Activated naive CD4-positive, alpha-beta T cell treated with anti-CD3 and anti-CD28 coated beads, Interleukin-2, amount 50 U/mL, for 72 hours (primary cell): ENCODE results near the gene HACE1. TPM values are rescaled to one million over a fixed set of nuclear protein-coding genes. Genes with fewer than 3 reads are reported as not detected.
"Not testable (repeated sequence)": the region's sequence is repeated elsewhere in the genome, so short reads cannot be mapped to it uniquely, and the experiment has no call there.

Experiments
- ATAC-seq, 2 donors: fragments of 150-1000 bp; cut with Tn5 transposase; 2 replicates each; pipeline ENCODE4 v1.10.0; 2021; ENCODE audit warnings: mild to moderate bottlenecking in 2 of 2, moderate library complexity in 2 of 2
- DNase-seq, 2 donors: peaks; one replicate each; pipeline ENCODE4 v3.0.0; 2021 to 2022; ENCODE audit warnings: low spot score in 2 of 2
- H3K27ac Mint-ChIP-seq, 2 donors: one replicate each; pipeline ENCODE4 v1.8.0; 2022; ENCODE audit warnings: mild to moderate bottlenecking in 2 of 2, mixed read lengths in 2 of 2
- H3K36me3 Mint-ChIP-seq, 2 donors: one replicate each; pipeline ENCODE4 v1.8.0; 2022; ENCODE audit warnings: mixed read lengths in 2 of 2
- H3K9me3 Mint-ChIP-seq, 2 donors: one replicate each; pipeline ENCODE4 v1.8.0; 2022; ENCODE audit warnings: mixed read lengths in 2 of 2
- total RNA-seq, 2 donors: library from RNA; stranded (reverse); gene quantifications; one replicate each; pipeline ENCODE4 v1.2.3, GENCODE V29; 2022

The HACE1 gene
- total RNA-seq, 2 donors from 2014 or later = 14.1 to 25.1 TPM

GRCh38 chr6:104789770-104790190, 69.9 kb downstream of the HACE1 start:
- H3K9me3 Mint-ChIP-seq = no peaks in the 10 kb centered on the region
- peak in 1 of 2 donors; percentile 17 for DNase-seq

DNA sequence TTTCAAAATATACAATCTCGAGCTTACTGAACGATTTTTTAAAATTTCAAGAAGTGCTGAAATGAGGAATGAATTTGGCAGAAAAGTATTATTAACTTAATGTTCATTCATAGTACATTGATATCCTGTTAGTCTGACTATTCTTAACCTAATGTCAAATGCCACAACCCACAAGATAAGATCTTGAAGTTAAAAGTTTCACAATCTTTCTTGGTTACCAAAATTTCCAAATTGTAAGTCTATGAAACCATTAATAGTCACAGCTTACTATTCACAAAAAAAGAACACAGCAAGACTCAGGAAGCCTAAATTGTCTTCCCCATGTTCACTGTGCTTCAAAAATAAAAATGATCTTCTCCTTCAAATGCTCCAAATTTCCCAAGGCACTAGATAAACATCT, 71.3 kb downstream of the HACE1 start:
- Mint-ChIP-seq H3K27ac (peak overlapping the region in 1 of 2 donors; percentile 42), H3K9me3 (no peaks in the 10 kb centered on the region), H3K36me3 (peaks cover 1 to 14% of the 10 kb centered on the region in 2 donors)
- ATAC-seq (no peak), DNase-seq (no peak)

More at GRCh38 chr6:104789770-104790190, 69.9 kb downstream of the HACE1 start:
- Mint-ChIP-seq H3K27ac (peak overlapping the region; percentile 77 to 80), H3K36me3 (peaks cover 0 to 14% of the 10 kb centered on the region in 2 donors)
- ATAC-seq = peak; percentile 91 to 95

DNA sequence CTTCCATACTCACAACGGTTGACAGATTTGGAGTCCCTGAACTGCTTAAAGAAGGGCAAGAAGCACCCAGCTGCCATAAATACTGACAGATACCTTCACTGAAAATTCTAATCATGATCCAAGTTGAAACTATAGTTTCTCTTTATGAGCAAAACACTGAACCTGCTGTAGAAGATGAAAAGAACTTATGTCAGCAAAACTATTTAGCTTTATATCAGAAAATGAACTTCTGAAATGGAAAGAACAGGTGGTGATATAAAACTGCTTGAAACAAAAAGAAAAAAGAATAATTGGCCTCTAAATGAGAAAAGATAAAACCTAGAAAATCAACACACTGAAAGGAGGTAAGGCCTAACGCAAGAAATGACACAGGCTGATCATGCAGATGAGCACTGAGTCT, 72.4 kb downstream of the HACE1 start:
- DNase-seq (no peak), ATAC-seq (peak in 1 of 2 donors; percentile 47)
- Mint-ChIP-seq H3K36me3 (peaks cover 7 to 14% of the 10 kb centered on the region in 2 donors), H3K27ac (peak overlapping the region in 1 of 2 donors; percentile 83), H3K9me3 (no peaks in the 10 kb centered on the region)

DNA sequence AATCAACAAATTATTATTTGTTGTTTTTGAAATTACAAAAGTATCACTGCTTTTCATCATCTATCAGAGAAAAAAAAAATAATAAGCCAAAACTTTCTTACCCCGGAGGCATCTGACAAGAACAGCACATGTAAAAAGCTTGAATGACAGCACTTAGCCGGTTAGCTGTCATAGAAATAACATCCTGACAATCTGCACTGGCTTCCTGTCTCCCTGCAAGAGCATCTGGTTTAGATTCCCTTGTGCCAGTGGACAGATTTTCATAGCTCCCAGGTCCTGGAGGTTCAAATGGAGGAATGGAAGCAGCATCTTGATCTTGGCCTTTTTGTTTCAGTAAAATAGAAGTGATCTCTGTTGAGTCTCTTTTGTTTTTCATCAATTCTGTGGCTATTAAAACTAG, 74.8 kb downstream of the HACE1 start:
- H3K27ac Mint-ChIP-seq = no peak overlapping the region
- no peak for ATAC-seq
- H3K9me3 Mint-ChIP-seq = no peaks in the 10 kb centered on the region
- H3K36me3 Mint-ChIP-seq = peaks cover 7 to 17% of the 10 kb centered on the region in 2 donors
- DNase-seq = no peak

- Mint-ChIP-seq H3K9me3 (no peaks in the 10 kb centered on the region), H3K27ac (no peak overlapping the region), H3K36me3 (no peaks in the 10 kb centered on the region)
- ATAC-seq = peak; percentile 43 to 68
- no peak for DNase-seq
These were observed 88.4 kb downstream of the HACE1 start for GRCh38 chr6:104771258-104771832.

DNA sequence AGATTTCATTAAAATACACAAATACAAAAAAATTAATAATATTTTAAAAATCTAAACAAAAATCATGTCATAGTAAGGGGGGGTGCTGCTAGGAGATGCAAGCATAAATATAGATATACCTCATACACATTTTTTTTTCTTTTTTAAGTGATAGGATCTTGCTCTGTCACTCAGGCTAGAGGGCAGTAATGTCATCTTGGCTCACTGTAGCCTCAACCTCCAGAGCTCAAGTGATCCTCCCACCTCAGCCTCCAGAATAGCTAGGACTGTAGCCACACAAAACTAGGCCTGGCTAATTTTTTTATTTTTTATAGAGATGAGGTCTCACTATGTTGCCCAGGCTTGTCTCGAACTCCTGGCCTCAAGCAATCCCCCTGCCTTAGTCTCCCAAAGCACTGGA, 90.8 kb downstream of the HACE1 start:
- DNase-seq = no peak
- no peaks in the 10 kb centered on the region for H3K9me3 Mint-ChIP-seq
- H3K36me3 Mint-ChIP-seq = no peaks in the 10 kb centered on the region
- no peak overlapping the region for H3K27ac Mint-ChIP-seq
- ATAC-seq = no peak

- no peak overlapping the region for H3K27ac Mint-ChIP-seq
- H3K9me3 Mint-ChIP-seq = no peaks in the 10 kb centered on the region
- no peak for ATAC-seq
- peaks cover 7 to 8% of the 10 kb centered on the region in 2 donors for H3K36me3 Mint-ChIP-seq
- DNase-seq = no peak
These were observed 93.1 kb downstream of the HACE1 start for GRCh38 chr6:104766595-104766994.

DNA sequence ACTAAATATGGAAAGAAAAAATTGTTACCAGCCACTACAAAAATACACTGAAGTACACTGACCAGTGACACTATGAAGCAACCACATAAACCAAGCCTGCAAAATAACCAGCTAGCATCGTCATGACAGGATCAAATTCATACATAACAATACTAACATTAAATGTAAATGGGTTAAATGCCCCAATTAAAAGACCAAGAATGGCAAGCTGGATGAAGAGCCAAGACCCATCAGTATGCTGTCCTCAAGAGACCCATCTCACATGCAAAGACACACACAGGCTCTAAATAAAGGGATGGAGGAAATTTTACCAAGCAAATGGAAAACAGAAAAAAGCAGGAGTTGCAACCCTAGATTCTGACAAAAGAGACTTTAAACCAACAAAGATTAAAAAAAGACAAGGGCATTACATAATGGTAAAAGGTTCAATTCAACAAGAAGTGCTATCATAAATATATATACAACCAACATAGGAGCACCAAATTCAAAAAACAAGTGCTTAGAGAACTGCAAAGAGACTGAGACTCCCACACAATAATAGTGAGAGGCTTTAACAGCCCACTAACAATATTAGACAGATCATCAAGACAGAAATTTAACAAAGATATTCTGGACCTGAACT, 104.8 kb downstream of the HACE1 start:
- Mint-ChIP-seq H3K36me3 (peaks cover 61 to 67% of the 10 kb centered on the region in 2 donors), H3K27ac (no peak overlapping the region), H3K9me3 (peaks cover 24 to 32% of the 10 kb centered on the region in 2 donors)
- no peak for ATAC-seq
- DNase-seq = no peak

DNA sequence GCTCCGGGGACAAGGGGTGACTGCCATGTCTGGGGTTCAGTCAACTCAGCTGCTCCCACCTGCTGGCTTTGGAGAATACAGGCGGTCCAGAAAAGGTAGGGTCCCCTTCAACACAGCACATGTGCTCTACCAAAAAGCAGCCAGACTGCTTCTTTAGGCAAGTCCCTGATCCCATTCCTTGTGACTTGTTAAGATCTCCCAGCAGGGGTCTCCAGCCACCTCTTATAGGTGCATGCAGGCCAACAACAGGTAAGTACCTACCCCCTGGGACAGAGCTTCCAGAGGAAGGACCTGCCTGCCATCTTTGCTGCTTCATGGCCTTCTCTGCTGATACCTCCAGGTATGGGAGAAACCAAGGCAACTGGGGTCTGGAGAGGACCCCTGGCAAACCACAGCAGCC, 106.5 kb downstream of the HACE1 start:
- Mint-ChIP-seq H3K27ac (no peak overlapping the region), H3K36me3 (peaks cover 47 to 51% of the 10 kb centered on the region in 2 donors), H3K9me3 (peaks cover 14 to 22% of the 10 kb centered on the region in 2 donors)
- DNase-seq (no peak), ATAC-seq (no peak)

GRCh38 chr6:104750449-104750848, 109.3 kb downstream of the HACE1 start:
- ATAC-seq = no peak
- Mint-ChIP-seq H3K27ac (no peak overlapping the region), H3K9me3 (peaks cover 9 to 13% of the 10 kb centered on the region in 2 donors), H3K36me3 (peaks cover 23 to 26% of the 10 kb centered on the region in 2 donors)
- DNase-seq = no peak

DNA sequence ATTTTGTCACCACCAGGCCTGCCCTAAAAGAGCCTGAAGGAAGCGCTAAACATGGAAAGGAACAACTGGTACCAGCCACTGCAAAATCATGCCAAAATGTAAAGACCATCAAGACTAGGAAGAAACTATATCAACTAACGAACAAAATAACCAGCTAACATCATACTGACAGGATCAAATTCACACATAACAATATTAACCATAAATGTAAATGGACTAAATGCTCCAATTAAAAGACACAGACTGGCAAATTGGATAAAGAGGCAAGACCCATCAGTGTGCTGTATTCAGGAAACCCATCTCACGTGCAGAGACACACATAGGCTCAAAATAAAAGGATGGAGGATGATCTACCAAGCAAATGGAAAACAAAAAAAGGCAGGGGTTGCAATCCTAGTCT, 120.6 kb downstream of the HACE1 start:
- not testable (repeated sequence) for DNase-seq, ATAC-seq, H3K9me3 Mint-ChIP-seq, H3K27ac Mint-ChIP-seq, H3K36me3 Mint-ChIP-seq

DNA sequence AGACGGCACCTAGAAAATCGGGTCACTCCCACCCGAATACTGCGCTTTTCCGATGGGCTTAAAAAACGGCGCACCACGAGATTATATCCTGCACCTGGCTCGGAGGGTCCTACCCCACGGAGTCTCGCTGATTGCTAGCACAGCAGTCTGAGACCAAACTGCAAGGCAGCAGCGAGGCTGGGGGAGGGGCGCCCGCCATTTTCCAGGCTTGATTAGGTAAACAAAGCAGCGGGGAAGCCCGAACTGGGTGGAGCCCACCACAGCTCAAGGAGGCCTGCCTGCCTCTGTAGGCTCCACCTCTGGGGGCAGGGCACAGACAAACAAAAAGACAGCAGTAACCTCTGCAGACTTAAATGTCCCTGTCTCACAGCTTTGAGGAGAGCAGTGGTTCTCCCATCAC, 122.2 kb downstream of the HACE1 start:
- not testable (repeated sequence) for H3K27ac Mint-ChIP-seq, ATAC-seq, H3K36me3 Mint-ChIP-seq, H3K9me3 Mint-ChIP-seq, DNase-seq

- no peak for ATAC-seq
- H3K27ac Mint-ChIP-seq = no peak overlapping the region
- no peak for DNase-seq
- no peaks in the 10 kb centered on the region for H3K36me3 Mint-ChIP-seq
- no peaks in the 10 kb centered on the region for H3K9me3 Mint-ChIP-seq
These were observed 123.2 kb downstream of the HACE1 start for GRCh38 chr6:104736545-104736944.

- Mint-ChIP-seq H3K27ac (no peak overlapping the region), H3K36me3 (no peaks in the 10 kb centered on the region), H3K9me3 (no peaks in the 10 kb centered on the region)
- no peak for DNase-seq
- no peak for ATAC-seq
These were observed 129.3 kb downstream of the HACE1 start for GRCh38 chr6:104730450-104730849.

DNA sequence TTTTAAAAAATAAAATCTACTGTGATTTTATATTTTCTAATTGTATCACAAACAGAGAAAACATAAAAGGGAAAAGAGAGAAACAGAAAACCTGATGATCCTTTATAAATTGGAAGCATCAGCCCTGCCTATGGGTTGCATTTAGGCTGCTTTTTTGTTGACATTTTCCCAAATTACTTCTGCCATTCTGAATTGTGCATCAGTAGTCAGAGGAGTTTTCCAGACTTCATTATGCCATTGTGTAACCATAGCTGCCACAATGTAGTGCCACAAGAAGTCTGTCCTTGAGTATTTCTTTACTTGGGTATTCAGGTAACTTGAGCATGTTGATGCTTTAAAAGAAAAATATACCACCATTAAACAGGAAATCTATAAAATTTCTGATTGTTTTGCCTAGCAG, 130.3 kb downstream of the HACE1 start:
- no peaks in the 10 kb centered on the region for H3K9me3 Mint-ChIP-seq
- no peaks in the 10 kb centered on the region for H3K36me3 Mint-ChIP-seq

DNA sequence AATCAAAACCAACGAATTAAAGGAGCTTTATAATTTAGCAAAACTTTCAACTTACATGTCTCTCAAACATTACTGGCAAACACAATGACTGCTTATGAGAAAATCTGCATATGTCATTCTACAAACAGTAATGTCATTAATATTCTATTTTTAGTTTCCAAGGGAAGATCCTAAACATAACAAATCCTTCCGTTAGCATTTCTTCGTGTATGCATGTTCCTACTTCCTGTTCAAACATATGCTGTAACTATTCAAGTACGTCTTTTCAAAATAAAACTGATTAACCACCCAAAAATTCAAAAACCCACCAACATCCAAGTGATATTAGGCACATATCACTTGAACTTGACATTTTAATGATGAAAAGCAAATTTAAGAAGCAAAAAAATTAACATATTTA, 131.3 kb downstream of the HACE1 start:
- Mint-ChIP-seq H3K36me3 (no peaks in the 10 kb centered on the region), H3K9me3 (no peaks in the 10 kb centered on the region), H3K27ac (no peak overlapping the region)
- ATAC-seq (no peak), DNase-seq (no peak)

More for the DNA sequence above, 130.3 kb downstream of the HACE1 start:
- H3K27ac Mint-ChIP-seq = no peak overlapping the region
- DNase-seq (no peak), ATAC-seq (no peak)

GRCh38 chr6:104718672-104719071, 141.0 kb downstream of the HACE1 start:
- no peak for ATAC-seq
- no peaks in the 10 kb centered on the region for H3K36me3 Mint-ChIP-seq
- no peak for DNase-seq
- H3K9me3 Mint-ChIP-seq = peaks cover 0 to 5% of the 10 kb centered on the region in 2 donors
- no peak overlapping the region for H3K27ac Mint-ChIP-seq

DNA sequence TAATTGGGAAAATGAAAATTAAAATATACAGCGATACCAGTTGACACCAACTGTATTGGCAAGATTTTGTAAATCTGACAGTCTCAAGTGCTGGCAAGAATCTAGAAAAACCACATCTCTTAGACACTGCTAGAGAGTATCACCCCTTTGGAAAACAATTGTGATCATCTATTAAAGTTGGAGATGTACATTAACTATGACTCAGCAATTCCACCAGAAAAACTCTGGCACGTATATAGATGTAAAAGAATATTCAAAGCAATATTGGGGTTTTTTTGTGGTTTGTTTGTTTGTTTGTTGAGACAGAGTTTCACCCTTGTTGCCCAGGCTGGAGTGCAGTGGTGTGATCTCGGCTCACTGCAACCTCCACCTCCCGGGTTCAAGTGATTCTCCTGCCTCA, 142.9 kb downstream of the HACE1 start:
- DNase-seq (no peak), ATAC-seq (no peak)
- no peaks in the 10 kb centered on the region for H3K36me3 Mint-ChIP-seq
- H3K27ac Mint-ChIP-seq = no peak overlapping the region
- H3K9me3 Mint-ChIP-seq = peaks cover 0 to 5% of the 10 kb centered on the region in 2 donors
